Measurements from ENCODE around the gene ATRNL1.
"Not testable (repeated sequence)": the region's sequence is repeated elsewhere in the genome, so short reads cannot be mapped to it uniquely, and the experiment has no call there.

The ATRNL1 gene

DNA sequence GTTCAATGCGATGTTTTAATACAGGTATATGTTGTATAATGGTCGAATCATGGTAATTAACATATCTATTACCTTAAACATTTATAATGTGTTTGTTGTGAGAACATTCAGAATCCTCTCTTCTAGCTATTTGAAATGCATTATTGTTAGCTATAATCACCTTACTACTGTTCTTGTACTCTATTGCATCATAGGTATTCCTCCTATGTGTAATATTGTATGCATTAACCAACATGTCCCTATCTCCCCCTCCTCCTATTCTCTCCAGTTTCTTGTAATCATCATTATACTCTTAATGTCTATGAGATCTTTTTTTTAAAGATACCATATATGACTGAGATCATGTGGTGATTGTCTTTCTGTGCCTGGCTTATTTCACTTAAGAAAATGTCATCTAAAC lies 235.2 kb downstream of the ATRNL1 start:
- DNase-seq (ENCODE audit: low read depth) = no peak
- TF ChIP-seq, protein P1, sequence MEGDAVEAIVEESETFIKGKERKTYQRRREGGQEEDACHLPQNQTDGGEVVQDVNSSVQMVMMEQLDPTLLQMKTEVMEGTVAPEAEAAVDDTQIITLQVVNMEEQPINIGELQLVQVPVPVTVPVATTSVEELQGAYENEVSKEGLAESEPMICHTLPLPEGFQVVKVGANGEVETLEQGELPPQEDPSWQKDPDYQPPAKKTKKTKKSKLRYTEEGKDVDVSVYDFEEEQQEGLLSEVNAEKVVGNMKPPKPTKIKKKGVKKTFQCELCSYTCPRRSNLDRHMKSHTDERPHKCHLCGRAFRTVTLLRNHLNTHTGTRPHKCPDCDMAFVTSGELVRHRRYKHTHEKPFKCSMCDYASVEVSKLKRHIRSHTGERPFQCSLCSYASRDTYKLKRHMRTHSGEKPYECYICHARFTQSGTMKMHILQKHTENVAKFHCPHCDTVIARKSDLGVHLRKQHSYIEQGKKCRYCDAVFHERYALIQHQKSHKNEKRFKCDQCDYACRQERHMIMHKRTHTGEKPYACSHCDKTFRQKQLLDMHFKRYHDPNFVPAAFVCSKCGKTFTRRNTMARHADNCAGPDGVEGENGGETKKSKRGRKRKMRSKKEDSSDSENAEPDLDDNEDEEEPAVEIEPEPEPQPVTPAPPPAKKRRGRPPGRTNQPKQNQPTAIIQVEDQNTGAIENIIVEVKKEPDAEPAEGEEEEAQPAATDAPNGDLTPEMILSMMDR (IDR thresholded peaks at IDR 0.05; ENCODE audit: low read length, missing control alignments) = no peak
- H3K4me3 ChIP-seq (replicated peaks; ENCODE audit: low read depth, low read length) = no peak overlapping the region

DNA sequence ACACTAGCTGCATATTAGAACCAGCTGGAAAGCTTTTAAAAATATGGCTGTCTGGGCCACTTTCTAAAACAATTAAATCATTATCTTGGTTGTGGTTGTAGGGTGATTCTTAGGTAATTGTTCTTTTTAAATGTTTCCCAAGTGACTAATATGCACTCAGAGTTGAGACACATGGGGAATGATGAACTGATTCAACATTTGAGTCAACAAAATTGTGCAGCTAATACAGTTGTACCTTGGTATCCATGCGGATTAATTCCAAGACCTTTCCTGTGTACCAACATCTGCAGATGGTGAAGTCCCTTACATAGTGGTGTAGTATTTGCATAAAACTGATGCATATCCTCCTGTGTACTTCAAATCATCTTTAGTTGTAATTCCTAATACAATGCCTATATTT lies 242.2 kb downstream of the ATRNL1 start:
- TF ChIP-seq, protein P1 (IDR thresholded peaks at IDR 0.05; ENCODE audit: low read length, missing control alignments) = no peak
- DNase-seq (ENCODE audit: low read depth) = peak; percentile 1
- no peak overlapping the region for H3K4me3 ChIP-seq (replicated peaks; ENCODE audit: low read depth, low read length)

DNA sequence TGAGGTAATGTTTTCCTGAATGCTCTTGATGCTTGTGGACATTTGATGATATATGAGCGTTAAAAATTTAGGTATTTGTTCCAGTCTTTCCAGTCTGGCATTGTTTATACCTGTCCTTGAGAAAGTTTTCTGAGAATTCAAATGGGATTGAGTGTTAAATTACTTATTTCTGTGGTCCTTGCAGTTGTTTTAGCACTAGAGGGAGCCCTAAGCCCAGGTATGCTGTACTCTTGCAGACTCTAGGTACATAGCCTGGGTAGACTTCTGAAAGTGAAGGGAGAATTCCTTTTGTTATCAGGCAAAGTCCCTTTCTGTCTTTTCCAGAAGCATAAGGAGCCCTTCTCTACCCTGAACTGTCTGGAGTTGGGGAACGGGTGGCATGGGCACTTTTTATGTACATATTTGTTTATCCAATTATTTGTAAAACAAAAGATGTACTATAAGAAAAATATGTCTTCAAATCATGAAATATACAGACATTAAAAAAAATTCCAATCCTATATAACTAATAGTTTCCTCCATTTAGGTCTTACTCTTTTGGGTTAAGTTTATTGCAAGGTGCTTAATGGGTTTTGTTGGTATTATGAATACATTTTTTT lies 262.1 kb downstream of the ATRNL1 start:
- TF ChIP-seq, protein P1 (IDR thresholded peaks at IDR 0.05; ENCODE audit: low read length, missing control alignments) = peak; percentile 79
- DNase-seq (ENCODE audit: low read depth) = peak; percentile 75
- H3K4me3 ChIP-seq (replicated peaks; ENCODE audit: low read depth, low read length) = no peak overlapping the region

DNA sequence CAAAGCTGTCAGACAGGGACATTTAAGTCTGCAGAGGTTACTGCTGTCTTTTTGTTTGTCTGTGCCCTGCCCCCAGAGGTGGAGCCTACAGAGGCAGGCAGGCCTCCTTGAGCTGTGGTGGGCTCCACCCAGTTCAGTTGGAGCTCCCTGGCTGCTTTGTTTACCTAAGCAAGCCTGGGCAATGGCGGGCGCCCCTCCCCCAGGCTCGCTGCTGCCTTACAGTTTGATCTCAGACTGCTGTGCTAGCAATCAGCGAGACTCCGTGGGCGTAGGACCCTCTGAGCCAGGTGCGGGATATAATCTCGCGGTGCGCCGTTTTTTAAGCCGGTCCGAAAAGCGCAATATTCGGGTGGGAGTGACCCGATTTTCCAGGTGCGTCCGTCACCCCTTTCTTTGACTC lies 274.8 kb downstream of the ATRNL1 start:
- not testable (repeated sequence) for H3K4me3 ChIP-seq (replicated peaks; ENCODE audit: low read depth, low read length); DNase-seq (ENCODE audit: low read depth)

DNA sequence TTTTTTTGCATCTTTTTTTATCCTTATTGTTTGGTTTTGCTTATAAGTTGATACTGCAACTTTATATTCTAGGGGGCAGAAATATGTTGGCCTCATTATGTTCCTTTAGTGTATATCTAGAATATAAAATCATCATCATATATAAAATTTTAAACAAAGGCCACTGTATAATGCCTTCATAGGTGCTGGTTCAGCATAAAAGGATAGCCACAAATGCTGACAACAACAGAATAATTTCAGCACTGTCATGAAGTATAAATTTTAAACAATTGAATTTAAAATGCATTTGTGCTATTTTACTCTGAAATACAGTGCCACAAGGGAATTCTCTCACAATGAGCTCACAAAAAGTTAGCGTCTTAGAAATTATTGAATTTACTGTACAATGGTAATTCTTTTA lies 285.9 kb downstream of the ATRNL1 start:
- no peak for DNase-seq (ENCODE audit: low read depth)
- no peak overlapping the region for H3K4me3 ChIP-seq (replicated peaks; ENCODE audit: low read depth, low read length)
- TF ChIP-seq, protein P1 (IDR thresholded peaks at IDR 0.05; ENCODE audit: low read length, missing control alignments) = no peak

DNA sequence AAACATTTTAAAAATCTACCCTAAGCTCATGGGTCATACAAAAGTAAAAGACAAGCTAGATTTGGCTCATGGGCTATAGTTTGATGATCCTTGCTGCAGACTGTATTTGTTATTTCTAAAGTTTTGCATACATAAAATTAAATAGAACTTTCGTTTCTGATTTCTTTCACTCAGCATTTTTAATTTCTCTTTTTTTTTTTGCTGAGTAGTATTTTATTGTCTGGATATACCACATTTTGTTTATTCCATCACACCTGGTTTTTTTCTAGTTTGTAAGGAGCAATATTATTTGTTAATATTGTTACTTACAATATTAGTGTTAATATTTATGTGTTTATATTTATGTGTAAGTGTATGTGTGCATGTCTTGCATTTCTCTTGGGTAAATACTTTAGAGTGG lies 291.5 kb downstream of the ATRNL1 start:
- TF ChIP-seq, protein P1 (IDR thresholded peaks at IDR 0.05; ENCODE audit: low read length, missing control alignments) = no peak
- no peak overlapping the region for H3K4me3 ChIP-seq (replicated peaks; ENCODE audit: low read depth, low read length)
- DNase-seq (ENCODE audit: low read depth) = no peak

DNA sequence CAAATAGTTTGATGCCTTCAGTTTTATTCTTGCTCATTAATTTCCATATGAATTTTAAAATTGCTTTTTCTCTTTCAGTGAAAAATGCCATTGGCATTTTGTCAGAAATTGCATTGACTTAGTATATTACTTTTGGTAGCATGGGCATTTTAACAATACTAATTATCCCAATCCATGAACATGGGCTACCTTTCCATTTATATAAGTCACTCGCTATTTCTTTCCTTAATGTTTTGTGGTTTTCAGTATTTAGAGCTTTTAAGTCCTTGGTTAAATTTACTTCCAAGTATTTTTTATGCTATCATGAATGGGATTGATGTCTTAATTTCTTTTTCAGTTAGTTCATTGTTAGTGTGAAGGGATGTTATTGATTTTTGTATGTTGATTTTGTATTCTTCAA lies 297.4 kb downstream of the ATRNL1 start:
- no peak for DNase-seq (ENCODE audit: low read depth)
- TF ChIP-seq, protein P1 (IDR thresholded peaks at IDR 0.05; ENCODE audit: low read length, missing control alignments) = no peak

More for the DNA sequence above, 297.4 kb downstream of the ATRNL1 start:
- H3K4me3 ChIP-seq (replicated peaks; ENCODE audit: low read depth, low read length) = no peak overlapping the region

Measured in fibroblast of pulmonary artery (primary cell).